Pulmonary artery endothelial cell (primary cell): Measurements from ENCODE around the gene SLC30A3. TPM values are rescaled to one million over a fixed set of nuclear protein-coding genes. Genes with fewer than 3 reads are reported as not detected.

Experiments used
- DNase-seq: peaks from one replicate; pipeline ENCODE4 v3.0.0-alpha.2; 2011; ENCODE audit warnings: low read depth, low spot score
- total RNA-seq: library from RNA; depleted of rRNA; stranded (reverse); fragments of >200 nt; gene quantifications from 2 replicates; pipeline ENCODE4 v1.2.3, GENCODE V29; 2014

Gene SLC30A3
- total RNA-seq, 1 donor from 2014 or later = not detected

DNA sequence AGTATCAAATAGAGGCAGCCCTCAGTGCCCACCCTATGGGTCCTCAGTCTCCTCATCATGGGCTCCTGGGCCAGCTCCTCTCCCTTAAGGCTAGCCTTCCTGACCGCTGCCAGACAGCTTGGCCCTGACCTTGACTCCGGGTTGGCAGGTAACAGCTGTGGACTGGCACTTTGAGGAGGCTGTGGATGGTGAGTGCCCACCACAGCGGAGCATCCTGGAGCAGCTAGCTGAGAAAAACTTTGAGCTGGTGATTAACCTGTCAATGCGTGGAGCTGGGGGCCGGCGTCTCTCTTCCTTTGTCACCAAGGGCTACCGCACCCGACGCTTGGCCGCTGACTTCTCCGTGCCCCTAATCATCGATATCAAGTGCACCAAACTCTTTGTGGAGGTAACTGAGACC is 26.7 kb downstream of the SLC30A3 start:
- DNase-seq = no peak

DNA sequence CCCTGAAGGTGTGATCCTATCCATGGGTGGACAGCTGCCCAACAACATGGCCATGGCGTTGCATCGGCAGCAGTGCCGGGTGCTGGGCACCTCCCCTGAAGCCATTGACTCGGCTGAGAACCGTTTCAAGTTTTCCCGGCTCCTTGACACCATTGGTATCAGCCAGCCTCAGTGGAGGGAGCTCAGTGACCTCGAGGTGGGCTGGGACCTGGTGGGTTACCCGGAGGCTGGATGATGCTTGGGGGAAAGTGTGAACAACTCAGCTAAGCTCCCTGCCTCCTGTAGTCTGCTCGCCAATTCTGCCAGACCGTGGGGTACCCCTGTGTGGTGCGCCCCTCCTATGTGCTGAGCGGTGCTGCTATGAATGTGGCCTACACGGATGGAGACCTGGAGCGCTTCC is 29.5 kb downstream of the SLC30A3 start:
- no peak for DNase-seq

DNA sequence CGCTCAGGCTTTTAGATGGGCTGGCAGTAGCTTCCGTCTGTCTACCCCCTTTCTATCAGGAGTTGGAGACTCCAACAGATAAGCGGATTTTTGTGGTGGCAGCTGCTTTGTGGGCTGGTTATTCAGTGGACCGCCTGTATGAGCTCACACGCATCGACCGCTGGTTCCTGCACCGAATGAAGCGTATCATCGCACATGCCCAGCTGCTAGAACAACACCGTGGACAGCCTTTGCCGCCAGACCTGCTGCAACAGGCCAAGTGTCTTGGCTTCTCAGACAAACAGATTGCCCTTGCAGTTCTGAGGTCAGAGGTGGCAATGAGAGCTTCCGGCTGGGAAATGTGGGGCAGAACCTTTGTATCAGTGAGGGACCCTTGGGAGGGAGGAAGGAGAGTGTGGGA is 30.9 kb downstream of the SLC30A3 start:
- DNase-seq = no peak

DNA sequence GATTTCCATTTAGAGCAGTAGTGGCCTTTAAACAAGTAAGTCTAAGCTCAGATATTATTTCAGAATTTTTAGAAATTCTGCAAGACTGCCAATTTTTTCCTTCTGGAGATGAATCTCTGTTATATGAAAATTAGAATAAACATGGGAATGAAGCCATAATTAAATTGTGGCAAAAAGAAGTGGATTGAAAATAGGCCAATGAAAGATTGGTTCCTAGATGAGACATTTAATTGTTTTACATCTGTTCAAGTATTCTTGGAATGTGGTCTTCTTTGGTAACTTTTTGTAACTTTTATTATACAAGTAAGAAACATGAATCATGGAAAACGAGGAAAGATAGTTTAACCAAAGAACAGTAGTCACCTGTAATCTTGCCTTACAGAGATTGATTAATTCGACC is 35.3 kb downstream of the SLC30A3 start:
- DNase-seq = no peak

DNA sequence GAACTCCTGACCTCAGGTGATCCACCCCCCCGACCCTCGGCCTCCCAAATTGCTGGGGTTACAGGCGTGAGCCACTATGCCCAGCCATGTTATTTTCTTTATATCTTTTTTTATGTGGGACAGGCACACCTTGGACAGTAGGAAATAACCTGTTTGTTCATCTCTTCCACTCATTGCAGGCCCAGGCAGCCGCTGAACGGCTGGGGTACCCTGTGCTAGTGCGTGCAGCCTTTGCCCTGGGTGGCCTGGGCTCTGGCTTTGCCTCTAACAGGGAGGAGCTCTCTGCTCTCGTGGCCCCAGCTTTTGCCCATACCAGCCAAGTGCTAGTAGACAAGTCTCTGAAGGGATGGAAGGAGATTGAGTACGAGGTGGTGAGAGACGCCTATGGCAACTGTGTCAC is 37.3 kb downstream of the SLC30A3 start:
- no peak for DNase-seq

DNA sequence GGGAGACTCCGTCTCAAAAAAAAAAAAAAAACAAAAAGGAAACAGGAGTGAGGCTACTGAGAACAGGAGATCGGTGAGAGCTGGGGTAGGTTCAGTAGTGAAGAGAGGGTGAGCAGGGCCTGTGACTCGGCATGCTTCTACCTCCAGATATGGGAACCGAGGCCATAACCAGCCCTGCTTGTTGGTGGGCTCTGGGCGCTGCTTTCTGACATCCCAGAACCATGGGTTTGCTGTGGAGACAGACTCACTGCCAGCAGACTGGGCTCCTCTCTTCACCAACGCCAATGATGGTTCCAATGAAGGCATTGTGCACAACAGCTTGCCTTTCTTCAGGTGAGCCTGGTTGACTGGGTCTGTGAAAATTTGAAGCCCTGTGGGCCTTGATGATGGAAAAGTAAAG is 39.4 kb downstream of the SLC30A3 start:
- DNase-seq = no peak

DNA sequence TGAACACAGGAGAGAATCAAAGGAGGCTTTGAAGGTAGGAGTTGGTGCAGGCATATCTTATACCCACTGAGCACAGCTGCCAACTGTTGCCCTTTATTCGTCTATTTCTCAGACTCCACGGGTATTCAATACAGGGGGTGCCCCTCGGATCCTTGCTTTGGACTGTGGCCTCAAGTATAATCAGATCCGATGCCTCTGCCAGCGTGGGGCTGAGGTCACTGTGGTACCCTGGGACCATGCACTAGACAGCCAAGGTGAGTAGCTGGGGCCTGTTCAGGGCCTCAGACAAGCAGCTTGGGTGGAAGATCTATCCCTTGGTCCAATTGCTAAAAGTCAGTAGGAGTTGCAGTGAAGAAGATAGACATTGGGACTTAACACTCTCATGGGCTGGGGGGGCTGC is 40.4 kb downstream of the SLC30A3 start:
- no peak for DNase-seq

DNA sequence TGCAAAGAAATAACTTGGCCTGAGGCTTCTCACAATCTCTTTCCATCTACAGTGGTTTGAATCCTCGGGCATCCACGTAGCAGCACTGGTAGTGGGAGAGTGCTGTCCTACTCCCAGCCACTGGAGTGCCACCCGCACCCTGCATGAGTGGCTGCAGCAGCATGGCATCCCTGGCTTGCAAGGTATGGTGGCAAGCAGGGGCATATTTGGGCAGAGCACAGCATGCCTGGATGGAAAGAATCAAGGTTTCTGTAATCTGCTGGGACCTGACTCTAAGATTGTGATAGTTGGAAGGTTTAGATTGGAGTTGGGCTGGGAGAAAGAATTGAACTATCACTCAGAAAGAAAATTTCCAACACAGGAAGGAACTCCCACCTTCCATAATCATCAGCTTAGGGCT is 41.7 kb downstream of the SLC30A3 start:
- DNase-seq = no peak

DNA sequence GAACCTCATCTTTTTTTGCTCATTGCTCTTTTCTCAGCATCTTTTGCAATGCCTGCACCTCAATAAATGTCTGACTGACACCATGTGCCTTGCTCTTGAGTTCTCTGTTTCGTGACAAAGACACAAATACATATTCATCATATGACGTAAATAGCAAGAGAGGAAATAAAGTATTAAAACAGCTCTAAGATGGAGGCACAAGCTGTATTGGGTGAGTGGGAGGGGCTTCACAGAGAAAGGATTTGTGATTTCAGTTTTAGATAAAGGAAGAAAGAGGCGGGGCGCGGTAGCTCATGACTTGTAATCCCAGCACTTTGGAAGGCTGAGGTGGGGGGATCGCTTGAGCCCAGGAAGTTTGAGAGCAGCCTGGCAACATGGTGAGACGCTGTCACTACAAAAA is 42.8 kb downstream of the SLC30A3 start:
- DNase-seq = no peak

DNA sequence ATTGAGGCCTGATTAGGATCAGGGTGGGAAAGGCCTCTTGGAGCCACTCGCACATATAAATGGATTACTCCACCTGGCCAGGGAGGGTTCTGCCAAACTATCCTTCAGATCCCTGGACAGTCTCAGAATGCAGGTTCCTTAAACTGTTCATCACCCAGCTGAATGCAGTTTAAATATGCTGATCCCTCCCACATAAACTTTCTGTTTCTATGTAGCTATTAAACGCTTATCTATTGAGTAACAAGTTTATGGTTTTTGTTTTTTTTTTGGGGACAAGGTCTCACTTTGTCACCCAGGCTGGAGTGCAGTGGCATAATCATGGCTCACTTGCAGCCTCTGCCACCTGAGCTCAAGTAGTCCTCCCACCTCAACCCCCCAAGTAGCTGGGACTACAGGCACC is 43.8 kb downstream of the SLC30A3 start:
- DNase-seq = no peak

DNA sequence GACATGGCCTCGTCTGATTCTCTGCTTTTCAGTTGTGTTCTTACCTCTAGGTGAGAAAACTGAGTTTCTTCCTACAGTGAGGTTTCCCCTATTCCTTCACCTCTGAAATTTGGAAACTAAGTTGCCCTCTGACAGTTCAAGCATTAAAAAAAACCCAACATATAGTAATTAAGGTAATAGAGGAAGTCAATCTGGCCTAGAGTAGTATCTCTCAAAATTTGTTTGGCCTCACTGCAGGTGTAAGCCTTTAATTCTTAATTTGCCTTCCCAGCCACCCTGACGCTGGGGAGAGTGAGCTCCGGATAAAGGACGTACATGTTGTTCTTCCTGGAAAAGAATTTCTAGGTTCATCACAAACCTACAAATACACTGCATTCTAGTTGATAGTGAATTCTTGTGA is 44.2 kb downstream of the SLC30A3 start:
- no peak for DNase-seq

DNA sequence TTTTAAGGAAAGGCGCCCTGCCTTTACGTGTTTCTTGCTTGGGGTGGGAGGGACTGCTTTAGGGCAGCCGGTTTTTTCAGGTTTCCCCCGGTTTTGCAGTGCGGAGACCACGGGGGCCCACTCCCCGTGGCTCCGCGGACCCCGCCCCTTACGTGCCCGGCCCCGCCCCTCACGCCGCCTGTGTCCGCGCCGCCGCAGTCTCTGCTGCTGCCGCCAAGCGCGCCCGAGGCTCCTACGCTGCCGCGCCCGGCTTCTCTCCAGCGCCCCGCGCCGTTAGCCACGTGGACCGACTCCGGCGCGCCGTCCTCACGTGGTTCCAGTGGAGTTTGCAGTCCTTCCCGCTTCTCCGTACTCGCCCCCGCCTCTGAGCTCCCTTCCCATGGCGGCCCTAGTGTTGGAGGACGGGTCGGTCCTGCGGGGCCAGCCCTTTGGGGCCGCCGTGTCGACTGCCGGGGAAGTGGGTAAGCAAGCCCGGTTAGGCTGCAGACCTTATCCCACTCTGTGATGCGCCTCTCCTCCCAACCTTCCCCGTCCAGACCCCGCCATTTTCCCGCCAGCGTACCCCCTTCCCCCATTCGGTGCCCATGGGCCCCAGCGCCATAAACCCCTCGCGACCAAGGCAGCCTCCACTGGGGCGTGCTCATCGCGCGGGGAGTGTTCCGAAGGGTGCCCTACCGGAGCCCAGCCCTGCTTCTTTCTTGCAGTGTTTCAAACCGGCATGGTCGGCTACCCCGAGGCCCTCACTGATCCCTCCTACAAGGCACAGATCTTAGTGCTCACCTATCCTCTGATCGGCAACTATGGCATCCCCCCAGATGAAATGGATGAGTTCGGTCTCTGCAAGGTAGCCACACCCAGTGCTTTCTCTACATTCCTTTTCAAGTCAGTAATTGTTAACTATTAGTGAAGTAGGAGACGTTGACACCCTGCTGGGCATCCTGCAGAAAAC is 45.4 kb downstream of the SLC30A3 start, which contains the start of gene CAD:
Gene CAD (plus strand): TSS at position 197 of the 949 bp plus-strand sequence. CDS start 183 bp downstream, at position 380.
- DNase-seq = peak; percentile 49

DNA sequence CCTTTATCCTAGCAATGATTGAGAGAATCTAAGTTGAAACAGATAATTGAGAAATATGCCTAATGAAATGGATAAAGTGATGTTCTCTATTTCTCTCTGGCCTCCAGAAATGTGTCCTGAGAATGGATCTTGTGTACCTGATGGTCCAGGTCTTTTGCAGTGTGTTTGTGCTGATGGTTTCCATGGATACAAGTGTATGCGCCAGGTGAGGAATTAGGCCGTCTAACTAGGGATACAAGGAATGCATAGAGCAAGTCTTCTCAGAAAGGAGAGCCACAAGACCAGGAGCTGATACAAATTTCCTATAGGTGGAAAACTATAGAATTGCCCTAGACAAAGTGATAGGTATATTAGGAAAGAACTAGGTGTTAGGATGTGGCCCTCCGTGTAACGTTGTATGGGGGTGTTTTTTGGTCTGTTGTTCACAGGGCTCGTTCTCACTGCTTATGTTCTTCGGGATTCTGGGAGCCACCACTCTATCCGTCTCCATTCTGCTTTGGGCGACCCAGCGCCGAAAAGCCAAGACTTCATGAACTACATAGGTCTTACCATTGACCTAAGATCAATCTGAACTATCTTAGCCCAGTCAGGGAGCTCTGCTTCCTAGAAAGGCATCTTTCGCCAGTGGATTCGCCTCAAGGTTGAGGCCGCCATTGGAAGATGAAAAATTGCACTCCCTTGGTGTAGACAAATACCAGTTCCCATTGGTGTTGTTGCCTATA is 46.3 kb downstream of the SLC30A3 start:
- no peak for DNase-seq

DNA sequence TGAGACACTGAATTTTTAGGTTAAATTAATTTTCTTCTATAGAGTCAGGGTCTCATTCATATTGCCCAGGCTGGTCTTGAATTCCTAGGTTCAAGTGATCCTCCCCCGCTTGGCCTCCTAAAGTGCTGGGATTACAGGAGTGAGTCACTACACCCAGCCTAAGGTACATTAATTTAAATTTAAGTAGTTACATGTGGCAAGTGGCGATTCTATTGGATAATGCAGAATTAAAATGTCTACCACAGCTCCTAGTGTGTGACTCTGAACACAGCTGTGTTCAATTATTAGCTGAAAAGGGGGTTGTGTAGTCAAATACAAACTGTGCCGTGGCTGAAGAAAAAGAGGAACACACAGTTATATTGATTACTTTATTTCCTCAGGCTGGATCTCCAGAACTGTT is 47.9 kb downstream of the SLC30A3 start:
- DNase-seq = no peak

DNA sequence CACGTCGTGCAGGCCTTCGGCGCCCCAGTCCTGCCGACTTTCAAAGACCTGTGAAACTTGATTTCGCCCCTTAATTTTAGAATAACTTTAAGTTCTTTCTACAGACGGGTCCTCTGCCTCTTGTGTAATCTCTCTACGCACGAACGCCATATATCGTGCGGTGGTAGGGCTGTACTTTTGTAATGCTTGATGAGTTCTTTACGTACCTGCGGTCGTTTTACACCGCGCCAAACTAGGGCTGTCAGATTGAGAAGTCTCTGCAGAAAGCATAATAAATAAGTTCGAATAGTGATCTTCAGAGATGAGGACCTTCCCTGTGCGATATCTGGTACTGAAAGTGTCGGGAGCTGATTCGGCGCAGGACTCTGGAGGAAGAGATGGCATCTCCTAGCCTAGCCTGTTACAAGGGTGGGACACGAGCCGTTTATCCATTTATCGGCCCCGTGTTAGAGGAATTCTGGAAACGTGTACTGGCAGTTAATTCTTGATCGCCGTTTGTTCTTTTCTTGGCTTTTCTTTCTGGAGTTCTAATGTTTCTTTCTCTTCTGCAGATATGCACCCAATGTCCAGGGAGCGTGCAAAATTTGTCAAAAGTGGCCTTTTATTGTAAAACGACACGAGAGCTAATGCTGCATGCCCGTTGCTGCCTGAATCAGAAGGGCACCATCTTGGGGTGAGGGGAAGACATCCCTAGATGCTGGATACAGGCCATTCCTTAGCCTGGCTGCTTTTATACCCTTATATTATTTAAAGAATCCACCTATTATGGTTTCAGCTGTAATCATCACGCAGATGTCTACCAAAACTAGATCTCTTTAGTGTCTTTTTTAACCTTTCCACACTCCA is 50.0 kb downstream of the SLC30A3 start:
- DNase-seq = no peak

DNA sequence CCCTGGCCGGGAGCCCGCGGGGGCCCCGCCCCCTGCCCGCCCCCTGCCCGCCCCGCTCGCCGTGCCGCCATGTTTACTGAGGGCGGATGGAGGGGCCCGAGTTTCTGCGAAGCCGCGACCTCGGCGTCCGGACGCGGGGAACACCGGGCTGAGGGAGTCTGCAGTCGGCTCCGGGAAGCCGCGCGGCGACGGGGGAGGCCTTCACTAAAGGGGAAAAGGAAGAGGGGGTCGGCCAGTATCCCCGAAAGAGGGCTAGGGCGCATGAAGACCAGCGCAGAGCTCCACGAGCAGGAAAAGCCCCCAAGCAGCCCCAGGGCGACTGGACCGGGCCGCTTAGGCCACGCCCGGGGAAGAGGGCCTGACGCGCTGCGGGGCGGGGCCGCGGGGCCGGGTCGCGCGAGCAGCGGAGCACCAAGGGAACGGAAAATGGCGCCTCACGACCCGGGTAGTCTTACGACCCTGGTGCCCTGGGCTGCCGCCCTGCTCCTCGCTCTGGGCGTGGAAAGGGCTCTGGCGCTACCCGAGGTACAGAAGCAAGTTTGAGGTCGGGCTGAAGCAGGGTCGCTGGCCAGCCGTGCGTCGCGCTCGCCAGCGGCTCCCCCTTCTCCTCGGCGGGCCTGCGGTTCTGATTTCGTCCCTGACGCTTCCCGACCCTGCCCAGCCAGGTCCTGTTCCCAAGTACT is 50.8 kb downstream of the SLC30A3 start, which contains the start of the genes ATRAID and SLC5A6:
Gene ATRAID (plus strand): TSS at position 99 of the 683 bp plus-strand sequence. CDS start 328 bp downstream, at position 427.
Gene SLC5A6 (minus strand): TSS at position 326 of the 683 bp plus-strand sequence. CDS start 4,618 bp downstream, outside the sequence.
- DNase-seq = peak; percentile 56

DNA sequence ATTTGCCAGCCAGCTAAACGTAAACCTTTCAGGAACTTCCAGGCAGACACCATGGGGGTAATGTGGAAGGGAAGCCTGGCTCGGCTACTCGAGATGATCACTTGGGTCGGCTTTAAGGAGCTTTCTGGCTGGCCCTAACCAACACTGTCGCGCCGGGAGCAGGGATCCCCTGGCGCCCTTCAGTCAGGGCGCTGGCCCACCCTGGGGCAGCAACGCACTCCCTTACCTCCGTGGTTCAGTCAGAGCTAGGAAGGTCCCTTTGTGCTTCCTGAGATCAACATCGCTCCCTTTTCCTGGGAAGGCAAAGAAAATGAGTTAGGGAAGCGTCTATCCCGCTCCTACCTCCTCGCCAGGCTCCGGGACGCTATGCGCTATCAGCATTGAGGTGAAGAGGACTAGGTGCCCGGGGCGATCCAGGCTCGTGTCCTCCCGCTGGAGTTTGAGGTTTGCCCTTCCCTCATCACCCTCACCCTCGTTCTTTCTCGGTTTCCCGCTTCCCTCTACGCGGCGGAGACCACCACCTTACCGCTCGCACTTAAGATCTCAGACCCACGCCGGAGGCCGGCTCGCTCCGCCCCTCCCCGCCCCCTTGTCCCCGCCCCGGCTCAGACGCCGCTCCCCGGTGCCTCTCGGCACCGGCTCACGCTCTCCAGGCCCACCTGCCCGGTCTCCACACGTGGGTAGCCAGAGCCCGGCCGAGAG is 51.5 kb downstream of the SLC30A3 start:
- DNase-seq = no peak

DNA sequence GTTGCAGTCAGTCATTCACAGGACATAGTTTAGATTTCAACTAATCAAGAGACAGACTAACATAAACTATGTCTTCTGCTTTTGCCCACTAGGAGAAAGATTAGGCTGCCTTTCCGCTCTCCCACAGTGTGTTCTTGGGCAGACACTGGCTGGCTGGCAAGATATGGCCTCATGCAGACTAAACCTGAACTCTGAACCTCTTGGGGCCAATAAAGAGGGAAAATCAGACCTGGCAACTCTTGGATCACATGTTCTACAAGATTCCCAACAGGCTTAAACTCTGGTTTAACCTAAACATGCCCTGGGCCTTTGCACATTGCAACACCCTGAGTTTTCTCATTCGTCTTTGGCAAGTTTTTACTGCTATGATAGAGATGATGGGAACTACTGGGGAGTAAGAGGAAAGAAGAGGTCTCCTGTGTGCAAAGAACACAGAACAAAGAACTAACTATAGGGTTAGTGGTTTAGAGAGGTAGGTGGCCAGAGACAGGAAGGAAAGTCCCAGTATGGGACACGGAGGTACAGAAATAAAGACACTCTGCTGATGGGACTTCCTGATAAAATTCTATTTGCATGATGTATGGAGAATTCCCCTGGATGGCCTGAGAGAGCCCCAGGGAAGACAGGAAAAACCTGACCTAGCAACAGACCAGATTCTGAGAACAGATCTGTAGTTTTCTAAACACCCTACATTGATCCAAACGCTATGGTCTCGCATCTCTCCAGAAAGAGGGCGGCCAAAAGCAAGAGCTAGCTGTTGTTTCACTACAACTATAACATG is 53.0 kb downstream of the SLC30A3 start:
- DNase-seq = no peak

DNA sequence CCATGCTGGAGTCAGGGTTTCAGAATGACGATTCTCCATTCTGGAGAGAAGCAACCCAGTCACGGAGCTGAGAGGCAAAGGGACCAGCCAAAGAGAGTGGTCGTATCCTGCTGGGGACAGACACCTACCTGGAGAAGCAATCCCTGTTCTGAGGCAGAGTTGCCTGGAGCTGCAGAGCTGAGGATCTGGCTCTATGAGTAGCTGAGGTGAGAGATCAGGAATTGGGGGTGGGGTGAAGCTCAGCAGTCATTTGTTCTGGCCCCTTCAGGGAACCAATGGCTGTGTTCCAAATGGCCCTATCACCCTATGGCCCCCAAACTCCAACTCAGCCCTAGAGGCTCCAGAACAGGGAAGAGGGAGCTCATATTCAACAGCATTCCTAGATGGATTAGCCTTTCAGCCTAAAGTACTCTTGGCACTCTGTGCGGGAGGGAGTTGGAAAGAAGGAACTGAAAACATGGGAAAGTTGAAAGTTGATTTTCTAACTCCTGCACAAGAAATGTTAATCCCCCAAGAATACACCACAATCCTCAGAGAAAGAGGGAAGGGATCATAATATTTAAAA is 54.3 kb downstream of the SLC30A3 start:
- DNase-seq = no peak
